Measurements from ENCODE around the gene FLT1.

The FLT1 gene

DNA sequence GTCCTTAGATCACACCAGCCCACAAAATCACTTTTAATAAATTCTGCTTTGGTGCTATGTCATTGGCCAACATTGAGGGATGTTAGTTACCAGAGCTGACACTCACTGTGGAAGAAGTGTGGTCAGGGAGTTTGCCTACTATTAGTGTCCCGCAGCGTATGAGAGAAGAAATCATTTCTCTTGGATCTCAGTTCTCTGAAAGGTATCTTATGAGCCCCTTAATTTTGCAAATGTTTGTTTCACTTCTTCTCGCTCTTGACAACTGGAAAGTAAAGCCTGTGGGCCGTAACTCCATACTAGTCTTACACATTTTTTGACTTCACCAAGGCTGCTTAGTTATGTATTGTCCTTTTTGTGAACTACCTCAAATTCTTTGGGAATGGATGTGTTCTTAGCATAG lies 80.9 kb downstream of the FLT1 start:
- no peaks in the 10 kb centered on the region for H4K20me1 ChIP-seq (ENCODE audit: insufficient read depth, low read length)
- no peak overlapping the region for H3K4me3 ChIP-seq (ENCODE audit: low read depth, low read length, poor library complexity, severe bottlenecking)
- no peaks in the 10 kb centered on the region for H3K27me3 ChIP-seq (ENCODE audit: insufficient read depth, low read length)
- no peak overlapping the region for H3K27ac ChIP-seq (ENCODE audit: low read depth, low read length, poor library complexity, severe bottlenecking)
- no peaks in the 10 kb centered on the region for H3K79me2 ChIP-seq (ENCODE audit: insufficient read depth, low read length)
- H3F3A ChIP-seq (ENCODE audit: insufficient read depth, low read length): no peaks in the 10 kb centered on the region
- TF ChIP-seq EZH2 (IDR thresholded peaks at IDR 0.05; ENCODE audit: borderline replicate concordance, low read length): no peak
- TF ChIP-seq, protein P1, sequence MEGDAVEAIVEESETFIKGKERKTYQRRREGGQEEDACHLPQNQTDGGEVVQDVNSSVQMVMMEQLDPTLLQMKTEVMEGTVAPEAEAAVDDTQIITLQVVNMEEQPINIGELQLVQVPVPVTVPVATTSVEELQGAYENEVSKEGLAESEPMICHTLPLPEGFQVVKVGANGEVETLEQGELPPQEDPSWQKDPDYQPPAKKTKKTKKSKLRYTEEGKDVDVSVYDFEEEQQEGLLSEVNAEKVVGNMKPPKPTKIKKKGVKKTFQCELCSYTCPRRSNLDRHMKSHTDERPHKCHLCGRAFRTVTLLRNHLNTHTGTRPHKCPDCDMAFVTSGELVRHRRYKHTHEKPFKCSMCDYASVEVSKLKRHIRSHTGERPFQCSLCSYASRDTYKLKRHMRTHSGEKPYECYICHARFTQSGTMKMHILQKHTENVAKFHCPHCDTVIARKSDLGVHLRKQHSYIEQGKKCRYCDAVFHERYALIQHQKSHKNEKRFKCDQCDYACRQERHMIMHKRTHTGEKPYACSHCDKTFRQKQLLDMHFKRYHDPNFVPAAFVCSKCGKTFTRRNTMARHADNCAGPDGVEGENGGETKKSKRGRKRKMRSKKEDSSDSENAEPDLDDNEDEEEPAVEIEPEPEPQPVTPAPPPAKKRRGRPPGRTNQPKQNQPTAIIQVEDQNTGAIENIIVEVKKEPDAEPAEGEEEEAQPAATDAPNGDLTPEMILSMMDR (IDR thresholded peaks at IDR 0.05; ENCODE audit: low read length): no peak
- H3K9me3 ChIP-seq (ENCODE audit: low read length): no peaks in the 10 kb centered on the region
- H3K36me3 ChIP-seq (ENCODE audit: insufficient read depth, low read length): no peaks in the 10 kb centered on the region
- no peak overlapping the region for H2AFZ ChIP-seq (ENCODE audit: low read length)
- H3K9me2 ChIP-seq (ENCODE audit: low read depth, low read length): no peaks in the 10 kb centered on the region
- H3K4me1 ChIP-seq (ENCODE audit: insufficient read depth, low read length, severe bottlenecking): no peaks in the 10 kb centered on the region
- H3K9ac ChIP-seq (ENCODE audit: low read length): no peak overlapping the region
- no peak overlapping the region for H3K4me2 ChIP-seq (ENCODE audit: low read length)

DNA sequence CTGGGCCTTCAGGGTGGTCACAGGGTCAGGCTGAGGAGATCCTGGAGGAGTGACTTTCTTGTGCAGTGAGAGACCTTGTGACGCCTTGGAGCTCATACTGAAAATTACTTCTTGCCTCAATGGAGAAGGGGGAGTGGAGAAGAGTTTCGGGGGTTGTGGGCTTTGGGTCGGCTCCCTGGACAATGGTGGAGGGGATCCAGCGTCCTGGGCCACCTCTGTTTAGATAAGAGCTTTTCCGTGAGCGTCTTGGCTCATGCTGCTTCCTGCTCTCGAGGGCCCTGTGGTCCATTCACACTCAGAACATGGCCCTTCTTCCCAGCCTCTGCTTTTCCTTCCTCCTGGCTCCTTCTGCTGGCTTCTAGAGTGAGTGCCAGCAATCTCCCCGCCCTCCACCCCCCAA lies 81.9 kb downstream of the FLT1 start:
- no peak for TF ChIP-seq EZH2 (IDR thresholded peaks at IDR 0.05; ENCODE audit: borderline replicate concordance, low read length)
- Histone ChIP-seq H3K9ac (ENCODE audit: low read length) (no peak overlapping the region), H4K20me1 (ENCODE audit: insufficient read depth, low read length) (no peaks in the 10 kb centered on the region), H3K4me3 (ENCODE audit: low read depth, low read length, poor library complexity, severe bottlenecking) (no peak overlapping the region), H2AFZ (ENCODE audit: low read length) (no peak overlapping the region), H3K4me2 (ENCODE audit: low read length) (no peak overlapping the region), H3K4me1 (ENCODE audit: insufficient read depth, low read length, severe bottlenecking) (no peaks in the 10 kb centered on the region), H3K9me2 (ENCODE audit: low read depth, low read length) (no peaks in the 10 kb centered on the region), H3K79me2 (ENCODE audit: insufficient read depth, low read length) (no peaks in the 10 kb centered on the region), H3K9me3 (ENCODE audit: low read length) (no peaks in the 10 kb centered on the region), H3K36me3 (ENCODE audit: insufficient read depth, low read length) (no peaks in the 10 kb centered on the region), H3K27me3 (ENCODE audit: insufficient read depth, low read length) (no peaks in the 10 kb centered on the region), H3K27ac (ENCODE audit: low read depth, low read length, poor library complexity, severe bottlenecking) (no peak overlapping the region), H3F3A (ENCODE audit: insufficient read depth, low read length) (no peaks in the 10 kb centered on the region)

DNA sequence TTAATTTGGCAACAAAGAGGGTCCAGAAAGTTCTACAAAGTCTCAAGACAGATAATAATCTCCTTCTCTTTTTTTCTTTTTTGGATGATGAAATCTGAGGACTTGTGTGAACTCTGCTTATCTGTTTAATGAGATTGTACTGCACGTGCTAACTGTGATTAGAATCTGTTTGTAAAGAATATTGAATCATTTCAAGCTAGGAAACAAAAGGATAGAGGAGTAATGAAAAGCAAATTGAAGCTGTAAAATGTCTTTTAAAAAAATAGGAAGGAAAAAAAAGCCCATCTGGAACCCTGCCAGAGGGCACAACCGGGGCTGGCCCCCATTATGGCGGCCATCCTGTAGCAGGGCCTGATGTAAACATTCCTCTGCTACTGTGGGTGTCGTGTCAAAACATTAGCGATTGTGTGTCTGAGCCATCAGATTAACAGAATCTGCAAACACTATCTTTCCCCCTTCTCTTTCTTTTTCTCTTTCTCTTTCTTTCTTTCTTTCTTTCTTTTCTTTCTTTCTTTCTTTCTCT lies 83.0 kb downstream of the FLT1 start:
- Histone ChIP-seq H4K20me1 (ENCODE audit: insufficient read depth, low read length) (no peaks in the 10 kb centered on the region), H3K4me2 (ENCODE audit: low read length) (no peak overlapping the region), H3K4me1 (ENCODE audit: insufficient read depth, low read length, severe bottlenecking) (no peaks in the 10 kb centered on the region), H3K9me3 (ENCODE audit: low read length) (no peaks in the 10 kb centered on the region), H3K27ac (ENCODE audit: low read depth, low read length, poor library complexity, severe bottlenecking) (no peak overlapping the region), H3K9me2 (ENCODE audit: low read depth, low read length) (no peaks in the 10 kb centered on the region), H3K4me3 (ENCODE audit: low read depth, low read length, poor library complexity, severe bottlenecking) (no peak overlapping the region), H3K27me3 (ENCODE audit: insufficient read depth, low read length) (no peaks in the 10 kb centered on the region), H3K36me3 (ENCODE audit: insufficient read depth, low read length) (no peaks in the 10 kb centered on the region), H3K79me2 (ENCODE audit: insufficient read depth, low read length) (no peaks in the 10 kb centered on the region), H3F3A (ENCODE audit: insufficient read depth, low read length) (no peaks in the 10 kb centered on the region), H3K9ac (ENCODE audit: low read length) (no peak overlapping the region), H2AFZ (ENCODE audit: low read length) (no peak overlapping the region)
- no peak for TF ChIP-seq EZH2 (IDR thresholded peaks at IDR 0.05; ENCODE audit: borderline replicate concordance, low read length)
- TF ChIP-seq, protein P1 (IDR thresholded peaks at IDR 0.05; ENCODE audit: low read length): no peak

DNA sequence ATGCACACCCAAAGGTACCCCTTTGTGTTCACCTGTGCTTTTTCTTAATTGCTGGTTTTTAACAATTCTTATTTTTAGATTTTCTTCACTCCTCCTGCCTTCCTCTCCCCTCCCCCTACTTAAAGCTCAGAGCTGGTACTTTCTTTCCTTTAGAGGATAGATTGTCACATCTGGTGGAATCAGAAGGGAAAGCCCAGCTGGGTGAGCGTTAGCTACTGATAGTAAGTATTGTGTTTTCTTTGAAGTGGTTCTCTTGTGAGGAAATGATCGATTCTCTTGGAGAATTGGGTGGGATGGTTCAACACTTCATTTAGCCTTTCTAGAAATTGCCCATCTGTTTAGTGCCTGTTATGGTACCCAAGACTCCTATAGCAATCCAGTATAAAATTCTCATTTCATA lies 84.8 kb downstream of the FLT1 start:
- no peak overlapping the region for H3K9ac ChIP-seq (ENCODE audit: low read length)

More for the DNA sequence above, 84.8 kb downstream of the FLT1 start:
- no peak for TF ChIP-seq EZH2 (IDR thresholded peaks at IDR 0.05; ENCODE audit: borderline replicate concordance, low read length)
- TF ChIP-seq, protein P1 (IDR thresholded peaks at IDR 0.05; ENCODE audit: low read length): no peak
- Histone ChIP-seq H3K27ac (ENCODE audit: low read depth, low read length, poor library complexity, severe bottlenecking) (no peak overlapping the region), H4K20me1 (ENCODE audit: insufficient read depth, low read length) (no peaks in the 10 kb centered on the region), H3K9me2 (ENCODE audit: low read depth, low read length) (no peaks in the 10 kb centered on the region), H3K36me3 (ENCODE audit: insufficient read depth, low read length) (no peaks in the 10 kb centered on the region), H3K4me3 (ENCODE audit: low read depth, low read length, poor library complexity, severe bottlenecking) (no peak overlapping the region), H3K9me3 (ENCODE audit: low read length) (no peaks in the 10 kb centered on the region), H3F3A (ENCODE audit: insufficient read depth, low read length) (no peaks in the 10 kb centered on the region), H3K27me3 (ENCODE audit: insufficient read depth, low read length) (no peaks in the 10 kb centered on the region), H3K79me2 (ENCODE audit: insufficient read depth, low read length) (no peaks in the 10 kb centered on the region), H3K4me1 (ENCODE audit: insufficient read depth, low read length, severe bottlenecking) (no peaks in the 10 kb centered on the region), H3K4me2 (ENCODE audit: low read length) (no peak overlapping the region), H2AFZ (ENCODE audit: low read length) (no peak overlapping the region)

All from OCI-LY1 (cell line).